ENCODE results near the gene VSTM2B.
"Not testable (repeated sequence)": the region's sequence is repeated elsewhere in the genome, so short reads cannot be mapped to it uniquely, and the experiment has no call there.

VSTM2B gene

GRCh38 chr19:29531458-29532025 lies 5.7 kb downstream of the VSTM2B start:
- no peak for DNase-seq (ENCODE audit: low read depth)

GRCh38 chr19:29532097-29532496 lies 6.3 kb downstream of the VSTM2B start:
- no peak for DNase-seq (ENCODE audit: low read depth)

- no peak for DNase-seq (ENCODE audit: low read depth)
These were observed 7.2 kb downstream of the VSTM2B start for GRCh38 chr19:29532956-29533355.

- DNase-seq (ENCODE audit: low read depth): no peak
These were observed 8.1 kb downstream of the VSTM2B start for GRCh38 chr19:29533578-29534544.

- DNase-seq (ENCODE audit: low read depth): no peak
These were observed 9.5 kb downstream of the VSTM2B start for GRCh38 chr19:29535214-29535831.

- DNase-seq (ENCODE audit: low read depth): no peak
These were observed 10.3 kb downstream of the VSTM2B start for GRCh38 chr19:29535984-29536508.

- no peak for DNase-seq (ENCODE audit: low read depth)
These were observed 11.4 kb downstream of the VSTM2B start for GRCh38 chr19:29537181-29537580.

- no peak for DNase-seq (ENCODE audit: low read depth)
These were observed 11.8 kb downstream of the VSTM2B start for GRCh38 chr19:29537601-29538000.

GRCh38 chr19:29538146-29538545 lies 12.4 kb downstream of the VSTM2B start:
- no peak for DNase-seq (ENCODE audit: low read depth)

GRCh38 chr19:29538651-29539050 lies 12.9 kb downstream of the VSTM2B start:
- DNase-seq (ENCODE audit: low read depth): no peak

- no peak for DNase-seq (ENCODE audit: low read depth)
These were observed 13.3 kb downstream of the VSTM2B start for GRCh38 chr19:29539131-29539530.

GRCh38 chr19:29539670-29540069 lies 13.9 kb downstream of the VSTM2B start:
- no peak for DNase-seq (ENCODE audit: low read depth)

GRCh38 chr19:29540114-29540513 lies 14.3 kb downstream of the VSTM2B start:
- no peak for DNase-seq (ENCODE audit: low read depth)

GRCh38 chr19:29541473-29542253 lies 15.9 kb downstream of the VSTM2B start:
- no peak for DNase-seq (ENCODE audit: low read depth)

GRCh38 chr19:29542327-29542726 lies 16.5 kb downstream of the VSTM2B start:
- DNase-seq (ENCODE audit: low read depth): no peak

- DNase-seq (ENCODE audit: low read depth): no peak
These were observed 17.0 kb downstream of the VSTM2B start for GRCh38 chr19:29542776-29543175.

- no peak for DNase-seq (ENCODE audit: low read depth)
These were observed 17.6 kb downstream of the VSTM2B start for GRCh38 chr19:29543381-29543780.

- DNase-seq (ENCODE audit: low read depth): no peak
These were observed 19.0 kb downstream of the VSTM2B start for GRCh38 chr19:29544656-29545360.

- not testable (repeated sequence) for DNase-seq (ENCODE audit: low read depth)
These were observed 19.7 kb downstream of the VSTM2B start for GRCh38 chr19:29545447-29545846.

GRCh38 chr19:29545866-29546582 lies 20.2 kb downstream of the VSTM2B start:
- no peak for DNase-seq (ENCODE audit: low read depth)

Data from iris pigment epithelial cell (primary cell).